ENCODE measurements around the gene ADARB2.

ADARB2 gene

GRCh38 chr10:1190791-1191490, 546.4 kb downstream of the ADARB2 start:
- no peak for DNase-seq

GRCh38 chr10:1190052-1190395, 547.3 kb downstream of the ADARB2 start:
- no peak for DNase-seq

- no peak for DNase-seq
These were observed 547.9 kb downstream of the ADARB2 start for GRCh38 chr10:1189166-1190051.

- DNase-seq, result no peak
These were observed 548.7 kb downstream of the ADARB2 start for GRCh38 chr10:1188558-1189135.

- no peak for DNase-seq
These were observed 549.3 kb downstream of the ADARB2 start for GRCh38 chr10:1187855-1188557.

GRCh38 chr10:1187151-1187854, 550.0 kb downstream of the ADARB2 start:
- no peak for DNase-seq

GRCh38 chr10:1186683-1186990, 550.7 kb downstream of the ADARB2 start:
- no peak for DNase-seq

- no peak for DNase-seq
These were observed 551.2 kb downstream of the ADARB2 start for GRCh38 chr10:1185911-1186682.

- no peak for DNase-seq
These were observed 552.5 kb downstream of the ADARB2 start for GRCh38 chr10:1184541-1185430.

GRCh38 chr10:1183701-1184100, 553.6 kb downstream of the ADARB2 start:
- DNase-seq, result no peak

- no peak for DNase-seq
These were observed 554.3 kb downstream of the ADARB2 start for GRCh38 chr10:1183033-1183396.

GRCh38 chr10:1182280-1183032, 554.9 kb downstream of the ADARB2 start:
- DNase-seq, result no peak

- DNase-seq, result no peak
These were observed 556.5 kb downstream of the ADARB2 start for GRCh38 chr10:1180836-1181235.

- DNase-seq, result no peak
These were observed 557.1 kb downstream of the ADARB2 start for GRCh38 chr10:1180071-1180730.

GRCh38 chr10:1179346-1180070, 557.8 kb downstream of the ADARB2 start:
- DNase-seq, result no peak

- DNase-seq, result no peak
These were observed 558.8 kb downstream of the ADARB2 start for GRCh38 chr10:1178506-1178905.

GRCh38 chr10:1177936-1178335, 559.4 kb downstream of the ADARB2 start:
- no peak for DNase-seq

GRCh38 chr10:1175956-1176565, 561.3 kb downstream of the ADARB2 start:
- DNase-seq, result no peak

- DNase-seq, result no peak
These were observed 563.3 kb downstream of the ADARB2 start for GRCh38 chr10:1174022-1174421.
